H1 (cell line): ENCODE data around the gene PLCZ1. TPM values are rescaled to one million over a fixed set of nuclear protein-coding genes. Genes with fewer than 3 reads are reported as not detected.

Source experiments
- CBX8 ChIP-seq: fragments of 300-800, 300-1000 bp; sonication (generic); IDR thresholded peaks from 2 replicates; pipeline ENCODE4 v1.7.1; 2016; ENCODE audit warnings: low read depth, low read length, borderline replicate concordance
- CHD2 ChIP-seq: IDR thresholded peaks from 2 replicates; pipeline ENCODE4 v1.6.1; 2012; ENCODE audit warnings: low read length, improper control_type of control experiment
- CHD7 ChIP-seq: fragments of 300-600 bp; sonication (generic); IDR thresholded peaks from 2 replicates; pipeline ENCODE4 v1.7.1; 2012; ENCODE audit warnings: low read length, moderate library complexity, mild to moderate bottlenecking, inconsistent platforms; ENCODE audit not compliant: insufficient replicate concordance
- E2F6 ChIP-seq: IDR thresholded peaks from 2 replicates; pipeline ENCODE4 v1.6.1; 2012; ENCODE audit warnings: inconsistent platforms
- HDAC6 ChIP-seq: IDR thresholded peaks from one replicate; pipeline ENCODE4 v1.7.1; 2012; ENCODE audit warnings: low read depth, mild to moderate bottlenecking, inconsistent platforms, low read length, moderate library complexity
- MAFK ChIP-seq: IDR thresholded peaks from 2 replicates; pipeline ENCODE4 v1.6.1; 2012; ENCODE audit warnings: low read depth, mild to moderate bottlenecking, improper control_type of control experiment, low read length
- POLR2A ChIP-seq, 2 experiments: IDR thresholded peaks; 1 replicate in 1 of 2; 2 replicates in 1 of 2; pipeline ENCODE4 v1.6.1; 2011; ENCODE audit warnings: low read depth in 2 of 2, low read length in 2 of 2, mild to moderate bottlenecking in 2 of 2; ENCODE audit errors: control extremely low read depth in 1 of 2
- TAF1 ChIP-seq: IDR thresholded peaks from 2 replicates; pipeline ENCODE4 v1.6.1; 2011; ENCODE audit warnings: mild to moderate bottlenecking, low read depth, low read length
- TEAD4 ChIP-seq: IDR thresholded peaks from 2 replicates; pipeline ENCODE4 v1.6.1; 2012; ENCODE audit warnings: low read depth, low read length, inconsistent platforms, mixed read lengths
- polyA plus RNA-seq, 7 experiments: library from polyadenylated mRNA; depleted of rRNA in 3 of 7; stranded (reverse) in 5 of 7; unstranded in 2 of 7; fragments of >200 nt in 5 of 7; fragments of 200-250 nt in 2 of 7; gene quantifications; 1 replicate in 5 of 7; 2 replicates in 1 of 7; 4 replicates in 1 of 7; pipeline versions ENCODE4 v1.2.1 to v1.2.3, GENCODE V29; 2011 to 2013; ENCODE audit warnings: missing spikeins in 2 of 7, mixed read lengths in 2 of 7
- total RNA-seq: library from RNA; stranded (reverse); fragmentation: NEBNext Ultra II Directional; extraction: Animal tissue kit (Norgen Biotek cat#: 25700); gene quantifications from 2 replicates; pipeline ENCODE4 v1.2.1, GENCODE V29; 2021

The PLCZ1 gene
- total and polyA plus RNA-seq, 2 of the 8 experiments (the other 6 are each of a cell fraction or from before 2014, with no cell fraction given): not detected

GRCh38 chr12:18676996-18677588 is 60.7 kb downstream of the PLCZ1 start (continued):
- TF ChIP-seq CHD7 (no peak), POLR2A (IDR thresholded peaks at IDR 0.05; ENCODE audit: control extremely low read depth in 1 of 2, low read depth in 2 of 2, low read length in 2 of 2) (no peak), CBX8 (no peak), TEAD4 (no peak), MAFK (no peak), E2F6 (no peak), TAF1 (no peak), HDAC6 (no peak), CHD2 (no peak)
